ENCODE measurements around the gene EPB41L1. TPM values are rescaled to one million over a fixed set of nuclear protein-coding genes. Genes with fewer than 3 reads are reported as not detected.

The EPB41L1 gene
- total RNA-seq, 1 experiment from 2014 or later: 8.6 TPM

GRCh38 chr20:36114707-36115106, 39.8 kb upstream of the EPB41L1 start:
- H3K27ac ChIP-seq (ENCODE audit: low read length): no peak overlapping the region
- ChIA-PET CTCF (no interaction called here), POLR2A (no interaction called here)
- no TSS peak for BruUV-seq (replicated peaks)
- intact Hi-C loops (cut with micrococcal nuclease; ENCODE audit: unreplicated experiment) (no loop called here), in situ Hi-C loops (cut with HindIII; ENCODE audit: low pct_unique_long_range_greater_than_20kb, low sequenced_read_pairs) (no loop called here)
- no peak for TF ChIP-seq TCF7L2 (IDR thresholded peaks at IDR 0.05; ENCODE audit: low read depth, low read length)
- TF ChIP-seq SIN3A (IDR thresholded peaks at IDR 0.05; ENCODE audit: borderline replicate concordance, insufficient read depth, low read depth, low read length): no peak
- TF ChIP-seq REST (IDR thresholded peaks at IDR 0.05; ENCODE audit: insufficient read depth in 1 of 2, low read depth in 2 of 2, low read length in 1 of 2): no peak
- no peak for TF ChIP-seq POLR2AphosphoS5 (IDR thresholded peaks at IDR 0.05; ENCODE audit: low read depth, low read length)
- TF ChIP-seq CTCF (IDR thresholded peaks at IDR 0.05): no peak
- H3K27me3 ChIP-seq (ENCODE audit: control insufficient read depth, insufficient read depth, low read length): peaks cover 2% of the 10 kb centered on the region; the same call in 1 of the 2 replicates
- DNase-seq (ENCODE audit: low read depth, low spot score) (no peak), ATAC-seq (no peak)
- H3K36me3 ChIP-seq (ENCODE audit: control insufficient read depth, insufficient read depth, low read length): no peaks in the 10 kb centered on the region
- H3K4me3 ChIP-seq (ENCODE audit: low read depth in 2 of 2, low read length in 2 of 2): no peak overlapping the region
- H3K9me3 ChIP-seq (ENCODE audit: control insufficient read depth, insufficient read depth, low read depth, low read length): no peaks in the 10 kb centered on the region
- H3K4me1 ChIP-seq (ENCODE audit: control insufficient read depth, insufficient read depth, low read length): no peaks in the 10 kb centered on the region

- TF ChIP-seq POLR2AphosphoS5 (IDR thresholded peaks at IDR 0.05; ENCODE audit: low read depth, low read length) (no peak), REST (IDR thresholded peaks at IDR 0.05; ENCODE audit: insufficient read depth in 1 of 2, low read depth in 2 of 2, low read length in 1 of 2) (no peak), SIN3A (IDR thresholded peaks at IDR 0.05; ENCODE audit: borderline replicate concordance, insufficient read depth, low read depth, low read length) (no peak), TCF7L2 (IDR thresholded peaks at IDR 0.05; ENCODE audit: low read depth, low read length) (no peak), CTCF (IDR thresholded peaks at IDR 0.05) (no peak)
- BruUV-seq (replicated peaks): no TSS peak
- no peak overlapping the region for H3K4me3 ChIP-seq (ENCODE audit: low read depth in 2 of 2, low read length in 2 of 2)
- no peak for DNase-seq (ENCODE audit: low read depth, low spot score)
- in situ Hi-C loops (cut with HindIII; ENCODE audit: low pct_unique_long_range_greater_than_20kb, low sequenced_read_pairs) (no loop called here), intact Hi-C loops (cut with micrococcal nuclease; ENCODE audit: unreplicated experiment) (no loop called here)
- CTCF ChIA-PET: no interaction called here
- H3K27me3 ChIP-seq (ENCODE audit: control insufficient read depth, insufficient read depth, low read length): peaks cover 2% of the 10 kb centered on the region; the same call in 1 of the 2 replicates
- H3K36me3 ChIP-seq (ENCODE audit: control insufficient read depth, insufficient read depth, low read length): no peaks in the 10 kb centered on the region
- POLR2A ChIA-PET: interaction anchor here (0.6 kb wide), 1 partner anchor 778 kb away, joined by 5 read pairs; no protein-coding TSS in a partner anchor
- no peak for ATAC-seq
- H3K4me1 ChIP-seq (ENCODE audit: control insufficient read depth, insufficient read depth, low read length): no peaks in the 10 kb centered on the region
- H3K9me3 ChIP-seq (ENCODE audit: control insufficient read depth, insufficient read depth, low read depth, low read length): no peaks in the 10 kb centered on the region
- no peak overlapping the region for H3K27ac ChIP-seq (ENCODE audit: low read length)
These were observed 38.6 kb upstream of the EPB41L1 start for GRCh38 chr20:36115925-36116324.

All from Panc1 (cell line).